HL-60/S4 treated with phorbol 12-myristate 13-acetate at 8.2 ng/mL for 4 days and 3 days (cell line): ENCODE measurements around the gene SCPEP1.

Experiments
- in situ Hi-C: fragments of 300-500 bp; cut with MboI; formaldehyde crosslinking; loops from 2 replicates; pipeline ENCODE4 v1.15.0; 2022; ENCODE audit warnings: low sequenced_read_pairs

Gene SCPEP1

DNA sequence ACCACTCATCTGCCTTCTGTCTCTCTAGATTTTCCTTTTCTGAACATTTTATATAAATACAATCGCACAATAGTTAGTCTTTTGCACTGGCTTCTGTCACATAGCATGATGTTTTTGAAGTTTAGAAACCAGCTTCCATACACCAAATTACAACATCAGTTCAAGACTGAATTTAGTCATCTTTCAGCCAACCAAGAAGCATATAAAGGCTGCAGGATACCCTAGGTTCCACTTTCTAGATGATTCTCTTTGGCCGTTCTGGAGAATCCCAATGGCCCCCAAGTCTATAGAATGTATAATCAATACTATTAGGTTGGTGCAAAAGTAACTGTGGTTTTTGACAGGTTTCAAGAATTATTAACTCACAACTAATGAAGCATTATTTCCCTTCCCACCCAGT lies 19.4 kb downstream of the SCPEP1 start:
- in situ Hi-C loops: no loop called here

DNA sequence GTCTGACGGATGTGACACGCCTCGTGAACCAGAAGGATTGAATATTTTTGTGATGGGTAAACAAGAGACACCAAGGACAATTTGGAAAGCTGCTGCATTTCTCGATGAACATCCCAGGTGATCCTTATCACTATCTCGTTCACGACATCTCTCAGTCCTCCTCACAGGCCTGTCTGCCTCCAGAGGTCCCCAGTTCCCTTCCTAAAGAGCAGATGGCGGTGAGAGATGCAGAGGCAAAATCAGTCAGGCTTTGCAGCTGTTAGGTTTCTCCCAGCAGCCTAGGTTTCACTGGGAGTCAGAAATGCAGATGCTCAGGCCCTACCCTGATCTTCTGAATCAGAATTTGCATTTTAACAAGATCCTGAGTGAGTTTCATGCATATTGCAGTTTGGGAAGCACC lies 23.6 kb downstream of the SCPEP1 start:
- in situ Hi-C loops: no loop called here

DNA sequence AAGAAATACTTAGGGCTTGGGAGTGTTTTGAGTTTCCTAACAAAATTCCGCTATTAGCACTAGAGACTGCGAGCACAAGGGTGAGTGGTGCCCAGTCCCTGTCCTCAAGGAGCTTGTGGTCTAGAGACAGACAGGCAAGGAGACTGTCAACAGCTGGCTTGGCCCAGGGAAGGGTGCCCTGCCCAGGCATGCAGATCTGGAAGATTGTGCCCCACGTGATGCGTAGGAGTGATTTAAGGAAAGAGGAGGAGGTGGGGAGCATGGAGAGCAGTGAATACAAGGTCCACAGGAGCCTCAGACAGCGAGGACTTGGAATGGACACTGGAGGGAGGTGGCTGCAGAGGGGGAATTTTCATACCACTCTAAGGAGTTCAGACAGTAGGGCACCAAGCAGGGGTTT lies 25.0 kb downstream of the SCPEP1 start:
- in situ Hi-C loops: no loop called here

DNA sequence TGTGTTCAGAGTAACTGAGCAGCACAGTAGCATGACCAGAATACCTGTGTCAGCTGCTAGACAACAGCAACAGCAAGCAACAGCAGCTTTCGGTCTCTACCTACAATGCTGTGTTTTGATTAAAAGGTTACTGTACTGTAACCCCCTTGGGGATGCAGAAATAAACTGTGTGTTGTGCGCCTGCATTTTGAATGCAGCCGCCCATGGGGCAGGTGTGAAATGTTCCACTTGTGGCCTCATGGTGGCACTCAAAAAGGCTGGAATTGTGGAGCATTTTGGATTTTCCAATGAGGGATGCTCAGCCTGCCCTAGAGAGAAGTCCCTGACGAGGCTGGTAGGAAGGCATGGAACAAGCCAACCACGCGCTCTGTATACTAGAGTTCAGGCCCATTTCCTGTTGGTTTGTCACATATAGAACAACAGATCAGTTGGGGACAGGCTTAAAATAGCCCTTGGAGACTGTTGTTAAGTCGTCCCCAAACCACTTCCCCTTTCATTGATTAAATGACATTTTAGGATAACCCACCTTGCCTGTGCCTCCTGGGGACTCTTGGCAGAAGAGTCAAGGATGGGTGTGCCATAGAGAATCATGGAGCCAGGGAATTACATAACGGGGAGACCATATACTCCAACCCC lies 27.1 kb downstream of the SCPEP1 start:
- in situ Hi-C loops: no loop called here

DNA sequence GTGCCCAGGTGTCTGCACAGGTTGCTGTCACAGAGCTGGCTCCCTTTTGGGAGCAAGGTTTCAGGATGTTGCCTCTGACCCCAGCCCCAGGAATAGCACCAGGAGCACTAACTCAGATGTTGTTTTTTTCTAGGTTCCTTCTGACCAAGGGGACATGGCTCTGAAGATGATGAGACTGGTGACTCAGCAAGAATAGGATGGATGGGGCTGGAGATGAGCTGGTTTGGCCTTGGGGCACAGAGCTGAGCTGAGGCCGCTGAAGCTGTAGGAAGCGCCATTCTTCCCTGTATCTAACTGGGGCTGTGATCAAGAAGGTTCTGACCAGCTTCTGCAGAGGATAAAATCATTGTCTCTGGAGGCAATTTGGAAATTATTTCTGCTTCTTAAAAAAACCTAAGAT lies 28.1 kb downstream of the SCPEP1 start:
- in situ Hi-C loops: no loop called here

DNA sequence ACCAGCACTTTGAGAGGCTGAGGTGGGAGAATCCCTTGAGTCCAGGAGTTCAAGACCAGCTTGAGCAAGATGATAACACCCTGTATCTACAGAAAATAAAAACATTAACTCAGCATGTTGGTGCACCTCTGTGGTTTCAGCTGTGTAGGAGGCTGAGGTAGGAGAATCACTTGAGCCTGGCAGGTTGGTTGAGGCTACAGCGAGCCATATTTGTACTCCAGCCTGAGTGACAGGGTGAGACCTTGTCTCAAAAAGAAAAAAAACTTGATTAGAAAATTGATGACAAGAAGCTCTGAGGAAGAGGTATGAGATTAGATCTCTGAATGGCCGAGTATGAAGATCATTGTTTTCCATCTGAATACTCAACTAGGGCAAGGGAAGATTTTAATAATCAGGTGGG lies 31.0 kb downstream of the SCPEP1 start:
- in situ Hi-C loops: no loop called here

DNA sequence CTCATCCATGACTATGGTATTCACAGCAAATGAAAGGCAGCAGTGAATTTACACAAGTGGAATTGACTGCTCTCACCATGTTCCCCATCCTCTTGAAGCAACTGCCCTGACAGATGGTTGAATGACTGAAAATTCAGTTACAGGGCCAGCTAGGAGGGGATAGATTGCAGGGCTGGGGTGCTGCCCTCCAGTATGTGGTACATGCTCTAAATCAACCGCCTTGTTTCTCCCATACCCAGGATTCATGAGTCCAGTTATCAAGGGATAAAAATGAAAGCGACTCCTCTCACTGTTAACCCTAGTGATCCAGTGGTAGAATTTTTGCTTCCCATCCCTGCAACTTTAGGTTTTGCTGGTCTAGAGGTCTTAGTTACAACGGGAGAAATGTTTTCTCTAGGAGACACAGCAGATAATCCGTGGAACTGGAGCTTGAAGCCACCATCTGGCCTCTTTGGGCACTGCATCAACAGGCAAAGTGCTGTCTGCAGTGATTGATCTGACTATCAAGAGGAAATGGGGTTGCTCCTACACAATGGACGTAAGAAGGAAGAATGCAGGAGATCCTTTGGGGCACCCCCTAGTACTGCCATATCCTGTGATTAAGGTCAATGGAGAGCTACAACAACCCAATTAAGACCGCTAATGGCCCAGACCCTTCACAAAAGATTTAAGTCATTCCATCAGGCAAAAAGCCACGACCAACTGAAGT lies 32.0 kb downstream of the SCPEP1 start:
- in situ Hi-C loops: no loop called here

DNA sequence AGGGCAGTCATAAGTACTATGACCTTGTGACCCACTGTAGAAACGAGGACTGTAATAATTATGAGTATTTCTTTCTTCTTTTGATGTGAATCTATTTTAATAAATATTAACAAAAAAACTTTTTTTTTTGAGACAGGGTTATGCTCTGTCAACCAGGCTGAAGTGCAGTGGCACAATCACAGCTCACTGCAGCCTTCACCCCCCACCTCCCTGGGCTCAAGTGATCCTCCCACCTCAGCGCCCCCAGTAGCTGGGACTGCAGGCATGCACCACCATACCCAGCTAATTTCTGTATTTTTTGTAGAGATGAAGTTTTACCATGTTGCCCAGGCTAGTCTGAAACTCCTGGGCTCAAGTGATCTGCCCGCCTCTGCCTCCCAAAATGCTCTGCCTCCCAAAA lies 32.6 kb downstream of the SCPEP1 start:
- in situ Hi-C loops: no loop called here

DNA sequence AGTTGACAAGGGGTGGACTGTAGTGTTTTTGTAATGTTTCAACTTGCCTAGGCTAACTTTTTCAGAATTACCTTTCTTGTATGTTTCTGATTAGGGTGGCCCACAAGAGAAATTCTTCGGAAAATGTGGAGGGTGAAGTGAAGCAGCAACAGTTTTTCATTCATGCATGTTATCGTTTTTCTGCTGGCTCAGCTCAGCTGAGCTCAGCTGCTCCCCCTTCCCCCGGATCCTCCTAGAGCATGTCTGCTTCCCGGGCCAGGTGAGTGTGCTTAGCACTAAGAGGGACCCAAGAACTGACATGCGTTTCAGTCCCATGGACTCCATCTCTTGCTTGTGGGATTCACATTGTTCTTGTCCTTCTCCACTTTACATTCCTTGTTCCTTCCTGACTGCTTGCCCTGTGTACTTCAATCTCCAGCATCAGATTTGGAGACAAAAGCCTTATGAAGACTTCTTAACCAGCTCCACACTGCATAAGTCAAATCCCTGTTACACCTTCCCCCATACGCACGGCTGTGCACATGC lies 33.6 kb downstream of the SCPEP1 start:
- in situ Hi-C loops: no loop called here

DNA sequence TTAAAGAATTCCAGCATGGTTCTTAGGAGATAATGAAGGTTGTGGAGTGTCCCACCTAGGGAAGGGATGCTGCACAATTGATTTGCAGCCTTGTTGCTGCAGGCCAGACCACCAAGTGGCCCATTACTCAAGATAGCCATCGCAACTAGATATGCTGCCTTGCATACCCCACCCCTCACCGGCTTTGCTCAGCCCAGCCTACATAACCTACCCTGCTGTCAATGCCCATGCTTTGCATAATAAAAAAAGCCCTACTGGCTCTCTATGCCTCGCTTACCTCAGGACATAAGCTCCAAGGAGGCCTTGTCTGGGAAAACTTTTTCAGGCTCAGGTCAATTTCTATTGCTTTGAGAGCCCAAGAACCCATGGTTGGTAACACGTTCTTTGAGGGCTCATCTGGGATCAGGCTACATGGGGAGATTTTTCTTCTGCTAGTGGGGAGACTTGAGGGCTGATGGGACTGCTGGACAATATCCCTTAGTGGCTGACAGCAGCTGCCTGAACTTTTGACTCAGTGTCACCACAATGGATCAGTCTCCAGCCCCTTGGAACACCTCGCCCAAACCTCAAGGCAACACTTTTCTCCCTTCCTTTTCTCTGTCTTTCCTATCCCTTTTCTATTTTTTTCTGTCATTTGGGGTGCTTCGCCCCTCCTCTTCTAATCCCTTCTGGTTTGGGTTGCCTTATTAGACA lies 38.3 kb downstream of the SCPEP1 start:
- in situ Hi-C loops: no loop called here

DNA sequence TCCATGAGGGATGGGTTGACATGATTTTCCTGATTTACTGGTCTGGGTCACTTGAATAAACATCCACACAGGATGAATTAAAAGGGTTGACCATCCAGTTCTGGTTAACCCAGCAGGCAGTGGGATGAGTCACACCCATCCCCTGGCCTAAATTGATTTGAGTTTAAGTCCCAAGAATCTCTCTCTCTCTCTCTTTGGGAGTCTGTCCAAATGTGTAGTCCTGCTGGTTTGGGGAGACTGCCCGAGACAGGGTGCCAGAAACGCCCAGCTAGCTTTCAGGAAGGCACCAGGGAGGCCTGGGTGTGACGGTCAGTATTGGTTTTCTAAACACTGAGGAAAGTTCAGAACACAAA lies 38.8 kb downstream of the SCPEP1 start:
- in situ Hi-C loops: no loop called here

DNA sequence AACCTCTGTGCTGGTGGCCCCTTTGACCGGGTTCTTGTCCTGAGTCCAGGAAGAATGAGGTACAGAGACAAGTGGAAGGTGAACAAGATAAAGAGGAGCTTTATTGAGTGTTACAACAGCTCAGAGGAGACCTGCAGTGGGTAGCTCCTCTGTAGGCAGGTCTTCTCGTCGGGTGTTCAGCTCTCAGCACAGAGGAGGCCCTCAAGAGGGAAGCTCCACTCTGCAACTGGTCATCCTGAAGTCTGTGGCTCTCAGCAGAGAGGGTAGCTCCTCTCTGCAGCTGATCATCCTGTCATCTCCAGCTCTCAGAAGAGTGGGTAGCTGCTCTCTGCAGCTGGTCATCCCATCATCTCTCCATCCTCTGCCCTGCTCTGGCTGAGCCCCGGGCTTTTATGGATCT lies 39.7 kb downstream of the SCPEP1 start:
- in situ Hi-C loops: no loop called here

DNA sequence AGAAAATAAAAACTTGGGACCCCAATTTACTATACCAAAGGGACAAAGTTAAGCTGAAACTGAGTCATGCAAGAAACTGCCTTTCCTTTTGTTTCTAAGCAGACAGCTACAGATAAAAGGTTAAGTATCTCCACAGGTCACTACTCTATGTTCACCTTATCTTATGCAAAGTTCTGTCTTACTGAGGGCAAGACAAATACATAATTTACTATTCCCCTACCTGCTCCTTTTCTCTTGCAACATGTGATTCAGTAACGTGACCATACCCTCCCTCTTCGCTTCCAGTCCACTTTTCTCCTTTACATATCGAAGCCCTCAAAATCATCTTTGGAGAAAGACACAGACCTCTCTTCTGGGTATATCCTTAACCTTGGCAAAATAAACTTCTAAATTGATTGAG lies 42.3 kb downstream of the SCPEP1 start:
- in situ Hi-C loops: no loop called here

DNA sequence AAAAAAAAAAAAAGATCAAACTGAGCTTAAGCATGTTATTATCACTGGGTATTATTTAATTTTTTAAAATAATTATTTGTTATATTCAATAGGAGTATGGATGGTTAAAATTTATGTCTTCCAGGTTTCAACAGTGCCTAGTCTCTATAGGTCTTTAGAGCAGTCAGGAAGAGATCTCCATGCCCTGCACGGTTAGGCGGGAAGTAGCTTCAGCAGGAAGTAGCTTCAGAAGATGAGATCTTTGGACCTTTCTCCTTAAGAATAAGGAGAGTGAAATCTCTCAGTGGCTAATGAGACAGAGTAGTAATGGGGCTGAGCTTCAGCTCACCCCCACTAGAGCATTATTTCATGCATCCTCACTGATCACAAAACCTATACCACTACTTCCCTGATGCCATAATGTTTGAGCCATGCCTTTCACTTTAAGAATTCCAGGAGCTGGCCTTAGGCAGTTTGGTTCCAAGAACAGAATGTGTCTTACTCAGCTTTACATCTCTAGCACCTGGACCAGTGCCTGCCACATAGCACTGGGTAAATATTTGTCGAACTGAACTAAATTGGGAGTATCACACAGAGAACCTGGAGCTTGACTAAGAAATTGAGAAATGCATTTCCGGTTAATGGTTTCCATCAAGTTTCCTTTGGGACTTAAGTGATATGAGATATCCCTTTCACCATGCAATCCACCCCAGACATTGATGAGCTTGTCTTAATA lies 43.5 kb downstream of the SCPEP1 start:
- in situ Hi-C loops: no loop called here

DNA sequence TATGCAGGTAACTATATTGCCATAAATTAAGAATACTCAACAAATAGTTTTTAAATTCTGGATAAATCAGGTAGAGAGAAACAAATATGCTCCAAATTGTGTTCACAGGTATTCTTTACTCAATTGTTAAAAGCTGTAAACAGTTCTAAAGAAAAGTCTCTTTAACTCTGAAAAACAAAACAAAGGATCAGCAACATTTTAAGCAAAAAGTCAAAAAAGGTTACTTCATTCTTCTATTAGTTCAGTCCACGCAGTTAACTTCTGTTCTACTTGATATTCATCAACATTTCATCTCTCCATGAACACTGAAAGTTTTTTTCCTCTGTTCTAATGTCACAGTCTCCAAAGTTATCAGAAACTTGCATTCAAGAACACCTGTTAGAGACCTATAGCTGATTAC lies 47.9 kb downstream of the SCPEP1 start:
- in situ Hi-C loops: no loop called here

DNA sequence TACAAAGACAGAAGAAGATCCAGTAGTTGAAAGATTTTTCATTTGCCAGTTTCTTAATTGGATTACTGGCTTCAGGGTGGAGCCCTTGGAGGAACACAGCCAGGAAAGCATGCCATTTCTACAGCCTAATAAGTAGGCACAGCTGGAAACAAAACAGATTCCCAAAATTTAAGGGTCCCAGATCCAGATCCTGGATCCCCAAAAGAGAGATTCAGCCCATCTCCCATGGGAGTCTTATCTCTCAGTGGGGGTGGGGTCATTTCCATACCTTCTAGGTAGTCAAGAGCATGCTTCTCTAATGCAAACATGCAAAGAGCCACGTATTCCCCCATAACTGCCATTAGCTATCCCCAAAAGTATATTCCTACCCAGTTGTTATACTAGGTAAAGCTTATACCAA lies 49.9 kb downstream of the SCPEP1 start:
- in situ Hi-C loops: no loop called here

DNA sequence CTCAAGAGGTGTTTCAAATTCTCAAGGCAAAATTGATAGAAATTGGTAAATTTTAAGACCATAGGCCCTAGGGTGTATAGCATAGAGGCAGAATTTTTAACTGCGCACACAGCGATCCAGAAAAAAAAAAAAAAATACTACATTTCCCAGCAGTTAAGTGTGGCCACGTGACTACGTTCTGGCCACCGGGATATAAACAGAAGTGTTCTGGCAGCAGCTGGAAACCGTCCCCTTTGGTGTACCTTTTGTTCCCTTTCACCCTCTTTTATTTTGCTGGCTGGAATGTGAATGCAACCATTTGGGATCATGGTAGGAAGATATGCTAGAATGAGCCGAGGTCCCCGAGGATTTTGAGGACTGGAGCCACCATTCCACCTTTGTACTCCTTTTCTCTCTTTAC lies 54.4 kb downstream of the SCPEP1 start:
- in situ Hi-C loops: no loop called here

DNA sequence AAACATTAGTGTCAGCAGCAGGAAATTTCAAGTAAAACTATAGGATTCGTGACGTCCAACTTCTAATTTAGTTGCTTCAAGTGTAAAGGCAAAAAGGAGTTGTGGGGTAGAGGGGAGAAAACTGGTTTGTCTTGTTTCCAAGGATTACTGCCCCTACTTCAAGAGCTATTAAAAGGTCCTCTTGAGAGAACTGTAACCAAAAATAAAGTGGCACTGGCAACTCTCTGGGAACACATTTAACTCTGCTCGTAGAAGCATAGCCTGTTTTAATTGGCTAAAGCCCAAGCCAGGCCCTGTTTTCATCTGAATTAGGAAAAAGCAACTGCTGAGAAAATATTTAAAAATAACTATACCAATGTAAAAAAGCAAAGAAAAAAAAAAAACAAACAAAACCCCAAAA lies 55.4 kb downstream of the SCPEP1 start:
- in situ Hi-C loops: no loop called here

DNA sequence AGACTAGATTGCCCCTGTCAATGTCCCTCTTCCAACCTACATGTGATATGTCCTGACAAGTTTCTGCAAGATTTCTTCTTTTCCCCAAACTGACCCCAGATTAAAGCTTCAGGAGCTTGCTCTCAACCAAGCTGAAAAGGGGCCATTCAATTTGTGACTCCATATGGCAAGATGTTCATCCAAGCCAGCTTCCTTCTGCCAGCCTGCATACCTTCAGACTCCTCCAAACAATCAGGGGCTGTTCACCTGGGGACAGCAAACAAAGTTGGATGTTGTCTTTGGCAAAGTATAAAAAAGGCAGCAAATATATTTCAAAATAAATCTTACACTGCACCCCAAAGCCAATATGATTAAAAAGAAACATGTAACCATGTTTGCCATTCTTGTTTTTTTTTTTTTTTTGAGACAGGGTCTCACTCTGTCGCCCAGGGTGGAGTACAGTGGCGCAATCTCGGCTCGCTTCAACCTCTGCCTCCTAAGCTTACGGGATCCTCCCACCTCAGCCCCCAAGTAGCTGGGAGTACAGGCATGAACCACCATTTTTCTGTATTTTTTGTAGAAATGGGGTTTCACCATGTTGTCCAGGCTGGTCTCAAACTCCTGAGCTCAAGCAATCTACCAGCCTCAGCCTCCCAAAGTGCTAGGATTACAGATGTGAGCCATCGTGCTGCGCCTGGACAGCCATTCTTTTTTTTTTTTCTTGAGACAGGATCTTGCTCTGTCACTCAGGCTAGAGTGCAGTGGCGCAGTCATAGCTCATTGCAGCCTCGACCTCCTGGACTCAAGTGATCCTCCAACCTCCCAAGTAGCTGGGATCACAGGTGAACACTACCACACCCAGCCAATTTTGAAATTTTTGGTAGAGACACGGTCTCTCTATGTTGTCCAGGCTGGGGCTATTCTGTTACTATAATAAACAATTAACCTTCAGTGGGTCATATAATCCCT lies 57.1 kb downstream of the SCPEP1 start:
- in situ Hi-C loops: no loop called here

DNA sequence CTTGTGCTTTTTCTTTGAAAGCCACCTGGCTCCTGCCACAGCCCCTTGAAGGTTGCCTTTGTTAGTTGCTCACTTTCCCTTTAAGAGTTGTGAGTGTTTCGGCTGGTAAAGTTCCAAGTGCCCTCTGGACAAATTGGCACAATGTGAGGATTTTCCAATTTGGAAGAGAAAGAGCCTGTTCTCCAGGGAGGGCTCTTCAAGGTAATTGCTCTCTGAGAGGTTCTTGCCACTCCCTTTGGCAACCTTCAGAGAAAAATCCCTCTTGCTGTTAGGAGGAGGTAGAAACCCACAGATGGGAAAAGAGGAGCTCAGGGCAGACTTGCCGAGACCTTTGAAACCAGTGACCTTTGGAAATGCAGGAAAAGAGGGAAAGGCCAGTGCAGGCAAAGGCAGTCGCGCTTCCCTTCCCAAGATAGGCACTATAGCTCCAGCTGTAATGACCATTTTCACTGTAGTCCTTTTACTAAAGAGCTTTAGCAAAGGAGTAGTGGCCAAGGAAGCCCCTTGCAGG lies 58.1 kb downstream of the SCPEP1 start:
- in situ Hi-C loops: no loop called here
